Neutrophil (primary cell): ENCODE results near the gene RNF19B.

ENCODE experiments used
- H3K27ac ChIP-seq: fragments of 200-600 bp; sonication (generic); 2 replicates; pipeline ENCODE4 v1.5.1; 2016; ENCODE audit warnings: mild to moderate bottlenecking, moderate library complexity
- H3K27me3 ChIP-seq: fragments of 200-600 bp; sonication (generic); 2 replicates; pipeline ENCODE4 v1.6.0; 2016; ENCODE audit warnings: mild to moderate bottlenecking
- H3K36me3 ChIP-seq: fragments of 200-600 bp; sonication (generic); 2 replicates; pipeline ENCODE4 v1.5.1; 2017
- H3K4me1 ChIP-seq, 2 experiments: fragments of 200-600 bp in 1 of 2; sonication (generic) in 1 of 2; 1 replicate in 1 of 2; 2 replicates in 1 of 2; pipeline versions ENCODE4 v1.5.1 to v1.6.1; 2013 to 2016; ENCODE audit warnings: low read depth in 1 of 2, low read length in 1 of 2, mild to moderate bottlenecking in 1 of 2, moderate library complexity in 1 of 2; ENCODE audit not compliant: control insufficient read depth in 1 of 2, insufficient read depth in 1 of 2
- H3K4me3 ChIP-seq, 2 experiments: fragments of 200-600 bp in 1 of 2; sonication (generic) in 1 of 2; 1 replicate in 1 of 2; 2 replicates in 1 of 2; pipeline ENCODE4 v1.5.1; 2013 to 2016; ENCODE audit warnings: low read depth in 1 of 2, low read length in 1 of 2, mild to moderate bottlenecking in 1 of 2, moderate library complexity in 1 of 2
- H3K9me3 ChIP-seq: fragments of 200-600 bp; sonication (generic); 2 replicates; pipeline ENCODE4 v1.5.1; 2016
- TF ChIP-seq, protein P1 (sequence below): fragments of 200-600 bp; sonication (generic); IDR thresholded peaks from 2 replicates; pipeline ENCODE4 v1.5.1; 2016; ENCODE audit warnings: antibody characterized with exemption

RNF19B gene

DNA sequence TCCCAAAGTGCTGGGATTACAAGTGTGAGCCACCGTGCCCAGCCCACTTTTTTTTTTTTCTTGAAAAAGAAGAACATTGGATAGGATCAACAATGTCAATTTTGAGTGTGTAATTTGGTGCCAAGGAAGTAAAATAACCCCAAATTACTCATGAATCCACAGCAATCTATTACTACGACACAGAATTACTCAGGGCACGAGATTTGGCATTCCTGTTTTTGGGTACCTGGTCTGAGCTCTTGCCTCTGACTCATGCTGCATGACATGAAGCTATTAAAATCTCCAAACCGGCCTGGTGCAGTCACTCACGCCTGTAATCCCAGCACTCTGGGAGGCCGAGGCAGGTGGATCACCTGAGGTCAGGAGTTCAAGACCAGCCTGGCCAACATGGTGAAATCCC lies 10.4 kb downstream of the RNF19B start:
- no peak overlapping the region for H3K4me3 ChIP-seq
- no peaks in the 10 kb centered on the region for H3K9me3 ChIP-seq
- H3K27ac ChIP-seq: no peak overlapping the region
- H3K4me1 ChIP-seq: peaks cover 0 to 14% of the 10 kb centered on the region in 2 experiments
- no peaks in the 10 kb centered on the region for H3K27me3 ChIP-seq
- H3K36me3 ChIP-seq: peaks cover 58% of the 10 kb centered on the region
- TF ChIP-seq, protein P1, sequence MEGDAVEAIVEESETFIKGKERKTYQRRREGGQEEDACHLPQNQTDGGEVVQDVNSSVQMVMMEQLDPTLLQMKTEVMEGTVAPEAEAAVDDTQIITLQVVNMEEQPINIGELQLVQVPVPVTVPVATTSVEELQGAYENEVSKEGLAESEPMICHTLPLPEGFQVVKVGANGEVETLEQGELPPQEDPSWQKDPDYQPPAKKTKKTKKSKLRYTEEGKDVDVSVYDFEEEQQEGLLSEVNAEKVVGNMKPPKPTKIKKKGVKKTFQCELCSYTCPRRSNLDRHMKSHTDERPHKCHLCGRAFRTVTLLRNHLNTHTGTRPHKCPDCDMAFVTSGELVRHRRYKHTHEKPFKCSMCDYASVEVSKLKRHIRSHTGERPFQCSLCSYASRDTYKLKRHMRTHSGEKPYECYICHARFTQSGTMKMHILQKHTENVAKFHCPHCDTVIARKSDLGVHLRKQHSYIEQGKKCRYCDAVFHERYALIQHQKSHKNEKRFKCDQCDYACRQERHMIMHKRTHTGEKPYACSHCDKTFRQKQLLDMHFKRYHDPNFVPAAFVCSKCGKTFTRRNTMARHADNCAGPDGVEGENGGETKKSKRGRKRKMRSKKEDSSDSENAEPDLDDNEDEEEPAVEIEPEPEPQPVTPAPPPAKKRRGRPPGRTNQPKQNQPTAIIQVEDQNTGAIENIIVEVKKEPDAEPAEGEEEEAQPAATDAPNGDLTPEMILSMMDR: no peak

DNA sequence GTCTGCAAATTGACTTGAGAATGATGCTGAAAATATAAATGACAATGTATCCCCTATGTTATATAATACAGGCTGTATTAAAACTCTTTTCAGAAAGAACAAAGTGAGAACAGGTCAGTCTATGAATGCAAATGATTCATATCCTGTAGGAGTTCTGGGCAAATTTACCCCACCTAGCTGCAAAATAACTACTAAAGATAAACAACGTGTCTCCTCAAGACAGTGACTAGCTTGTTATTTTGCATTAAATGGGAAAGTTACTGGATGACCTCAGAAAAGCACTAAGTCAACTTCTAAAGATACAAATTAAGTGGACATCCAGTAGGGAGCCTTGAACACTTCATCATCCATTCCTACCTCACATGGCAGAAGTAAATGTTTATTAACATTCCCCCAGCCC lies 11.1 kb downstream of the RNF19B start:
- peak overlapping the region; percentile 45 for H3K27ac ChIP-seq
- no peak overlapping the region for H3K4me3 ChIP-seq
- H3K9me3 ChIP-seq: no peaks in the 10 kb centered on the region
- H3K27me3 ChIP-seq: no peaks in the 10 kb centered on the region
- TF ChIP-seq, protein P1: no peak
- H3K4me1 ChIP-seq: peaks cover 0 to 15% of the 10 kb centered on the region in 2 experiments
- peaks cover 59% of the 10 kb centered on the region for H3K36me3 ChIP-seq

DNA sequence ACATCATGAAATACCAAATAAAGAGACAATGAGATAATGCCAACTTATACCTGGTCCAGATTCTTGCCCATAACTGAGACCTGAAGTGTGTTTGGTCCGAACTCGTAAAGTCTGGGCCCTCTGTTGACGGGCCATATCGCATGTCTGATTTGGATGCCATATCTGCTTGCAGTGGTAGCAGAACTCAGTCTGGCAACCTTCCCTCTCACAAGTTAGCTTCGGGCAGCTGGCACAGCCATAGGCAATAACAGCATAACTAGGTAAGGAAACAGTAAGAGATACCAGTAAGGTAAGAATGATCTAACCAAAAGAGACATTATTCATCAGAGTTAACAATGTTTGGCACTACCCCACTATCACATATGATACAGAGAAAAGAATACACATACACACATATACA lies 15.1 kb downstream of the RNF19B start:
- Histone ChIP-seq H3K27me3 (no peaks in the 10 kb centered on the region), H3K27ac (no peak overlapping the region), H3K4me3 (no peak overlapping the region), H3K4me1 (peaks cover 0 to 10% of the 10 kb centered on the region in 2 experiments), H3K9me3 (no peaks in the 10 kb centered on the region), H3K36me3 (peaks cover 68% of the 10 kb centered on the region)
- TF ChIP-seq, protein P1: no peak

DNA sequence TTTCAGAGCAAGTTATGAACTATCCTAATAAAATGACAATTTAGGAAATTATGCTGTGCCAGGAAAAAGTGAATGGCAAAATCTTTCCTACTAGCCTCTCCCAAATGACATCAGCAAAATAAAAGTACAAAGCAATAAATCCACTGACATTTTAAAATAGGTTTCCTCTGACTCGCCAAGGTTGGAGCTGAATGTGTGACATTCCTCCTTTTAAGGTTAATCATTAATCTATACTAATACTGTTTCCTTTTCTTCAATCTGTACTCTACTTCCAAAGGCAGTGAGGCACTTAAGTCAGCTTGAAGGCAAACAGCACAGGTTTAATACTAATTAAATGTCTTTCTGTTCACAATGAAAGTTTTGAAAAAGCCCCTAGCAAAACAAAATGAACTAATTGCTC lies 15.7 kb downstream of the RNF19B start:
- Histone ChIP-seq H3K27me3 (no peaks in the 10 kb centered on the region), H3K4me1 (peaks cover 0 to 10% of the 10 kb centered on the region in 2 experiments), H3K36me3 (peaks cover 70% of the 10 kb centered on the region), H3K27ac (peak overlapping the region; percentile 10), H3K9me3 (no peaks in the 10 kb centered on the region), H3K4me3 (no peak overlapping the region)
- TF ChIP-seq, protein P1: no peak

DNA sequence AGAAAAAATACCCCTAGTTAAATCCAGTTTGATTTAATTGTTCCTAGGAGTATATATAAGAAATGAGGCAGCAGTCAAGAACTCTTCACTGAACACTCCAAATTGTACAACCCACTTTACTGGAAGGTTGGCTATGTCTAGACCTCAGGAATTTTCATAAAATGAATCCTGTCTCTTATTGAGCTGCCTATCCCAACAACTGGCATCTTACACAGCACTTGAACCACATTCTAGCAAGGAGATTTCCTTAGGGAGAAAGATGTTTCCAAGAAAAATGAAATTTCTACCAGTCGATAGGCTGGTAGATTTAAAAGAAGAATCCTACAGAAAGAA lies 16.3 kb downstream of the RNF19B start:
- H3K9me3 ChIP-seq: no peaks in the 10 kb centered on the region
- peak overlapping the region; percentile 10 for H3K27ac ChIP-seq
- TF ChIP-seq, protein P1: no peak
- H3K36me3 ChIP-seq: peaks cover 76% of the 10 kb centered on the region
- H3K4me3 ChIP-seq: no peak overlapping the region
- H3K4me1 ChIP-seq: peaks cover 0 to 10% of the 10 kb centered on the region in 2 experiments
- no peaks in the 10 kb centered on the region for H3K27me3 ChIP-seq
